HepG2 (cell line): ENCODE results near the gene HS6ST1. TPM values are rescaled to one million over a fixed set of nuclear protein-coding genes. Genes with fewer than 3 reads are reported as not detected.

Experiments used
- AGO1 ChIP-seq: fragments of 200-400 bp; formaldehyde crosslinking; IDR thresholded peaks from 2 replicates; pipeline ENCODE4 v1.6.1; 2017; ENCODE audit warnings: mild to moderate bottlenecking, low read depth, low read length, moderate library complexity; ENCODE audit not compliant: poor library complexity, severe bottlenecking
- ARNTL ChIP-seq: sonication (generic); formaldehyde crosslinking; IDR thresholded peaks from 2 replicates; pipeline ENCODE4 v1.4.0; 2020; ENCODE audit warnings: mild to moderate bottlenecking, missing genetic modification reagents
- CREBL2 ChIP-seq: sonication (generic); formaldehyde crosslinking; IDR thresholded peaks from 2 replicates; pipeline ENCODE4 v1.8.1; 2023; ENCODE audit warnings: missing genetic modification reagents, mild to moderate bottlenecking, borderline replicate concordance
- LRRFIP1 ChIP-seq: sonication (generic); formaldehyde crosslinking; conservative IDR thresholded peaks from 2 replicates; pipeline ENCODE4 v1.4.0; 2020; ENCODE audit warnings: missing genetic modification reagents
- RFXAP ChIP-seq: sonication (generic); formaldehyde crosslinking; IDR thresholded peaks from 2 replicates; pipeline ENCODE4 v1.4.0; 2020; ENCODE audit warnings: missing genetic modification reagents, borderline replicate concordance
- SP4 ChIP-seq: sonication (generic); formaldehyde crosslinking; IDR thresholded peaks from 2 replicates; pipeline ENCODE4 v1.8.1; 2023; ENCODE audit warnings: mild to moderate bottlenecking, missing genetic modification reagents
- polyA plus RNA-seq, 8 experiments: library from polyadenylated mRNA; depleted of rRNA in 3 of 8; stranded (reverse) in 7 of 8; unstranded in 1 of 8; fragments of >200 nt; fragmentation: Illumina TruSeq in 4 of 8; extraction: Trizol in 4 of 8; gene quantifications; 2 replicates each; pipeline versions ENCODE4 v1.2.1 to v1.2.3, GENCODE V29; 2011 to 2016; ENCODE audit warnings: low read depth in 4 of 8, missing spikeins in 1 of 8, mixed read lengths in 1 of 8; ENCODE audit not compliant: insufficient read depth in 1 of 8
- total RNA-seq, 5 experiments: library from RNA; depleted of rRNA; stranded (reverse); fragments of >200 nt; fragmentation: Illumina TruSeq; extraction: Trizol; gene quantifications; 2 replicates each; pipeline ENCODE4 v1.2.3, GENCODE V29; 2016; ENCODE audit warnings: low read depth in 1 of 5
- TF ChIP-seq, protein P1 (sequence below): sonication (generic); formaldehyde crosslinking; IDR thresholded peaks from 2 replicates; pipeline ENCODE4 v1.4.0; 2020; ENCODE audit warnings: missing genetic modification reagents, low read depth, mild to moderate bottlenecking, borderline replicate concordance

Gene HS6ST1
- total and polyA plus RNA-seq, 2 of the 13 experiments (the other 11 are each of a cell fraction or from before 2014, with no cell fraction given): 34.5 to 84.6 TPM

DNA sequence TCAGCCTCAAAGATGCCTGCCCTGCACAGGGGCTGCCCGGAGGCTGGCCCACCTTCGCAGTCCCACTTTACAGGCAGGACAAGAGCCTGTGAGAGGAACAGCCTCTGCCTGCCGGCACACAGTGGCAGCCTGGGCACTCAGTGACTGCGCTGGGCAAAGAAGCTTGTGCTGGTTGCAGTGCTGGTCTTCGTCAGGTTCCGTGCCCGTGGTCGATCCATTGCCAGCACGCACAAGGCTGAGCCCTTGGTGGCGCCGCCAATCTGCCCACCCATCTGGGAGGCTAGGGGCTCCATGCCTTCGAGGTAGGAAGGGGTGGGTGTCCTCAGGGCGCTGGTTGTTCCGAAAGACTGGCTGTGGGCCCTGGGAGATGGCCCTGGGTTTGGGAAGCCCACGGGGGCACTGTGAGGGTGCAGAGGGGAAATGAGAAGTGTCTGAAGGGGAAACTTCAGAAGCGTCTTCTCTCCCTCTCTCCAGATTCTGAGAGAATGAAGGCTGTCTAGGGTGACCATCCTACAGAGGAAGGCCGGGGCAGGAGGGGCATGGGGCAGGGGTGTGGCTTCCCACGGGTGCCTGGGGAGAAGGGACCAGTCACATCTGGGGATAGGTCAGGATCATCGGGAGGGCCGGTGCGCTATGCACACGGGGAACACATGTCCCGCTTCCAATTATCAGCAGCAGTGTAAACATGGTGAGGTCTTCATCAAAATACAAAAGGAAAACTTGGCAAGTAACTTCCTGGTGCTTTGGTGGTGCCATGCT is 49.1 kb upstream of the HS6ST1 start (continued):
- TF ChIP-seq AGO1 (no peak), CREBL2 (no peak), SP4 (CRISPR knock-in tag) (no peak), ARNTL (CRISPR knock-in tag) (no peak), LRRFIP1 (CRISPR knock-in tag) (no peak), RFXAP (no peak)
- TF ChIP-seq, protein P1, sequence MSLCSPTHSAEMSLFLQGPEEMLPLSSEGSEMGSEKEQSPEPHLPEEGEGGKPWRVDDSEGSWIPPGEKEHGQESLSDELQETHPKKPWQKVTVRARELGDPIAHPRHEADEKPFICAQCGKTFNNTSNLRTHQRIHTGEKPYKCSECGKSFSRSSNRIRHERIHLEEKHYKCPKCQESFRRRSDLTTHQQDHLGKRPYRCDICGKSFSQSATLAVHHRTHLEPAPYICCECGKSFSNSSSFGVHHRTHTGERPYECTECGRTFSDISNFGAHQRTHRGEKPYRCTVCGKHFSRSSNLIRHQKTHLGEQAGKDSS (CRISPR knock-in tag): no peak
- TF ChIP-seq, all 625 proteins: peak for 0
